Activated naive CD4-positive, alpha-beta T cell treated with anti-CD3 and anti-CD28 coated beads, Interleukin-2, amount 50 U/mL, for 16 hours (primary cell): ENCODE results near the gene TXNL1.
"Not testable (repeated sequence)": the region's sequence is repeated elsewhere in the genome, so short reads cannot be mapped to it uniquely, and the experiment has no call there.

Source experiments
- DNase-seq: peaks from one replicate; pipeline ENCODE4 v3.0.0-alpha.2; 2020

Gene TXNL1

DNA sequence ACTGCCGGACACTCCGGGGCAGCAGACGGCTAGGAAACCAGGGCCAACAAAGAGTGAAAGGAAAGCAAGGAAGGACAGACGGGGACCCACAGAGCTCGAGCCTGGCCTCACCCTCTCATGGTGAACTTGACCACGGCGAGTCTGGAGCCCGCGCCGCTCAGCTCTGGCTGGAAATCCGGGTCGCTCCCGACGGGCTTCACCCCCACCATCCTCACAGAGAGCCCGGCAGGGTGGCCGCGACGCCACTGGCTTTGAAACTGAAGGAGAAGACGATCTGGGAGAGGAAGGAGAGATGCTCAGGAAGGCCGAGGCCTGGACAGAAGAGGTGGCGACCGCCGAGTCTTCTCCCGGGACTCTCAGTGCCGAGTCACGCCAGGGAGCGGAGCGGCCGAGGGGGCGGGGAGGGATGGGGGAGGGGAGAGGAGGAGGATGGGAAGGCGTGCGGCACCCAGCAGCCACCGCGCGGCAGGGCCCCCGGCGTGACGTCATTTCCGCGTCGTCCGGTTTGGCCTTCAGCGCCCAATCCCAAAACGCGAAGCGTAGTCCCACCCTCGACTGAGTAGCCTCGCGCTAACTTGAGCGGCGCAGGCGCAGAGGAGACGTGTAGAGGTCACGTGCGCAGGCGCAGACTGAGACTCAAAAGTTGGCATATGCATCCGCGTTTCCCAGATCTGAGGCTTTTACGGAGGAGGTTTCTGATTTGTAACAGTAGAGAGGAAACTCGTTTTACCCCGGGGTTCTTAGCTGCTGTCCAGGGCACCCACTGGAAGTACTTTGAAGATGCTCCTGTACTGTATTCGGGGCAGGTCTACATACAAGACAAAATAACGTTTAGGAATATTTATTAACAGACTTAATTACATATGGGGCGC lies at the start of gene TXNL1:
TSS of gene TXNL1 (minus strand) at position 361 of the 872 bp plus-strand sequence. CDS start at position 209, 152 bp downstream.
- peak; percentile 99 for DNase-seq

- DNase-seq, result no peak
Observed at GRCh38 chr18:56684277-56684676, 45.9 kb upstream of the TXNL1 start.

DNA sequence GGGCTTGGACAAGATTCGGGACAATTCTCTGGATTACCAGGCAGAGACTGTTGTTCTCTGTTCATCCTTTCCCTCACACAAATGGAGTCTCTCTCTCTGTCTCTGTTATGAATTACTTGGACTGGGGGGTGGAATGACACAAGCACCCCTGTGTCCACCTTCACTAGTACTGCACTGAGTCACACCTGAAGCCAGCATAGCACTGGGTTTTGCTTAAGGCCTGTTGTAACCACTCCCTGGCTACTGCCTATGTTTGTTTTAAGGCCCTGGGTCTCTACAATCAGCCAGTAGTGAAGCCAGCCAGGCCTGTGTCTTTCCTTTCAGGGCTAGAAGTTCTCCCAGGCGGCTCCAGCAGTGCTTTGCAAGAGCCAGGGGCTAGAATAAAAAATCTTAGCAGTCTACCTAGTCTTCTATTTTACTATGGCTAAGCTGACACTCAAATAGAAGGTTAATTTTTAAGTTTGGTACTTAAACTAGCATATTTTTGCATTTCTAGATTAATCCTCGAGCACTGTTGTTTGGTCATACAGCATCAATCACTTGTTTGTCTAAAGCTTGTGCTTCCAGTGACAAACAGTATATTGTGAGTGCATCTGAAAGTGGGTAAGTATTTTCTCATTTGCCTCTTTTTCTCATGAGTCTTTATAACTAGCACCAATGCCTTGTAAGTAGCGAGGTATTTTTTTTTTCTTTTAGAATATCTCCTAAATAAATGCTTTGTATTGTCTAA lies 40.6 kb upstream of the TXNL1 start:
- DNase-seq, result no peak

- DNase-seq, result no peak
Observed at GRCh38 chr18:56676639-56677038, 38.2 kb upstream of the TXNL1 start.

GRCh38 chr18:56672981-56673380 lies 34.6 kb upstream of the TXNL1 start:
- no peak for DNase-seq

- DNase-seq, result no peak
Observed at GRCh38 chr18:56672391-56672790, 34.0 kb upstream of the TXNL1 start.

- no peak for DNase-seq
Observed at GRCh38 chr18:56662902-56663301, 24.5 kb upstream of the TXNL1 start.

GRCh38 chr18:56662502-56662901 lies 24.1 kb upstream of the TXNL1 start:
- no peak for DNase-seq

- no peak for DNase-seq
Observed at GRCh38 chr18:56662063-56662408, 23.6 kb upstream of the TXNL1 start.

DNA sequence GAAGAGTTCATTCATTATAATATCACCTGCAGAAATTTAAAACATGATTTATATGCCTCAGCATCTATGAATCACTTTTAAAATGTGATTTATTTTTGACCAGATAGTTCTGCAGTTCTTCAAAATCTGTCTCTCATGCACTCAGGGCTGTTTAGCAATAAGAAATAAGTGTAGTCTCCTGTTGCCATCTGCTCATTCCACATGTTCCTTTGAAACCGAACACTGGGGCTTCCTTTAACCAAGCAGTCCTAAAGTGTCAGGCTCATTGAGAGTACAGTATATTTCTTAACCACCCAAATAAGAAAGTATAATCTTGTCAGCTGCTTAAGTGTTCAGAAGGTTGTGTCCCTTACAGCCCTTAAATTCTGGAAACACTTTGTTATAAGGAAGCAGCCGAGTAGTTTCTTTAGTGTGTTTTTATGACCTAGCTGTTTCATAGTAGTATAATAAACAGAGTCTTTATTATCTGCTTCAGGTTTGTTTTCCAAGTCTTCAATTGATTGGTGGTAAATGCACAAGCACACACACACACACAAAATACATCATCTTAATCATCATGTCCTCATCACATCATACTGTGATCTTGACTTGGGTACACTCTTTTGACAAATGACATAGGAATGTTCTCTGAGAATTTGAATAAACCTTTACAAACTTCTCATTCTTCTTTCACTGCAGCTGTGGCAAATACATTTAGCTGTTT lies 23.1 kb upstream of the TXNL1 start:
- no peak for DNase-seq

DNA sequence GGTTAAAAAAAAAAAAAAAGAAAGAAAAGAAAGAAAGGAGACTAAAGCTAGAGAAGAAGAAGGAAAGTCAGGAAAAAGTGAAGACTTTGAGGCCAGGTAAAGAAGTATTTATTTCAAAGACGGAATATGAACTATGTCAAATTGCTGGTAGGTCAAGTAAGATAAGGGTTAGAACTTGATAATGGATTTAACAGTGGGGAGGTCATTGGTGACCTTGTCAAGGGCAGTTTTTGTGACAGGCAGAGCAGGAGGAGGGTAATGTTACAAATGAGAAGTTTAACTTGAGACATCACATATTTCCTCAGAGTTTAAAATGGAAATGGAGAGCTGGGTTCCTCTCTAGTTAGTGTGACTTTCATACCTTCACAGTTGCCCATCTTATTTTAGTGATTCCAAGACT lies 22.3 kb upstream of the TXNL1 start:
- no peak for DNase-seq

DNA sequence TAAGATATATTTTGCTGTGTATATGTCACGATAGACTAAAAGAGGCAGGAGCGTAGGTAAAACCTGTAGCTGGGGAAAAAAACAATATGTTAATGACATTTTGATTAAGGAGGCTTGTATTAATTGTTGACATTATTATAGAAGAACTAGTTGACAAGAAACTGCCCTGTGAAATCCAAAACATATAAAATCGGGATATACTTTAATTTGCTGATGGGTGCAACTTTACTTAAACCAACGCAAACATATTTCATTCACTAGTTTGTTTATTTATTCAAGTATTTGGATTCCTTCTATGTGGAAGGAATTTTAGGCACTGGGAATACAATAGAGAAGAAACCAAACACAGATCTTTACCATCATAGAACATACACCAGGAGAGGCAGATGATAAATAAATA lies 20.7 kb upstream of the TXNL1 start:
- no peak for DNase-seq

DNA sequence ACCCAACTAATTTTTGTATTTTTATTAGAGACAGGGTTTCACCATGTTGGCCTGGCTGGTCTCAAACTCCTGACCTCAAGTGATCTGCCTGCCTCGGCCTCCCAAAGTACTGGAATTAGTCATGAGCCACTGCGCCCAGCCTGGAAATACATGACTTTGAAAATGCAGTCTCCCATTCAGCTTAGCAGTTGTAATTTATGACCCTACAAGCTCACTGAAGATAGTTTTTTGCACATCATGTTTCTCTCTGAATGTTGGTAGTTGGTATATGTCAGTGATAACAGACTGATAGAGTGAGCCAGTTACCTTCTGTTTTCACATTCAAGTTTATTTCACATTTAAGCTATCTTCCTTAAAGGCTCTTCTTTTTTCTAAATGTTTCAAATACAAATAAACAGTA lies 19.9 kb upstream of the TXNL1 start:
- no peak for DNase-seq

GRCh38 chr18:56654280-56654679 lies 15.9 kb upstream of the TXNL1 start:
- DNase-seq, result not testable (repeated sequence)

DNA sequence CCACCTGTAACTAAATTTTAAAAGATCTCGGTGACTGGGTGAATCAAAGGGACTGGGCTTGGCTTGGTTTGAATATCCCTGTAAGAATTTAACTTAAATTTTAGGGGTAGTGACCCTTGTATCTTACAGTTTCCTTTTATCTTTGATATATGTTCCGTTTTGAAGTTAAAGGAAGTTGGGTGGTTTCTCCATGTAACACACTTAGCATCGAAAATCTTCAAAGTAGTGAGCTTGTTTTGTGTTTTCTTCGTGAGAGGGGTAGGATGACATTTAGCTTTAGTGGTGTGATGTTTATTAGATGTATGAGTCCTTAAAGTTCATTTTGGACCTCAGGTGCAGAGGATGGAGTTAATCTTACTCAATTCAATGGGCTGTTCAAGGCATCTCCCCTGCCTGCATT lies 14.4 kb upstream of the TXNL1 start:
- no peak for DNase-seq

- DNase-seq, result no peak
Observed at GRCh38 chr18:56651771-56652092, 13.3 kb upstream of the TXNL1 start.

DNA sequence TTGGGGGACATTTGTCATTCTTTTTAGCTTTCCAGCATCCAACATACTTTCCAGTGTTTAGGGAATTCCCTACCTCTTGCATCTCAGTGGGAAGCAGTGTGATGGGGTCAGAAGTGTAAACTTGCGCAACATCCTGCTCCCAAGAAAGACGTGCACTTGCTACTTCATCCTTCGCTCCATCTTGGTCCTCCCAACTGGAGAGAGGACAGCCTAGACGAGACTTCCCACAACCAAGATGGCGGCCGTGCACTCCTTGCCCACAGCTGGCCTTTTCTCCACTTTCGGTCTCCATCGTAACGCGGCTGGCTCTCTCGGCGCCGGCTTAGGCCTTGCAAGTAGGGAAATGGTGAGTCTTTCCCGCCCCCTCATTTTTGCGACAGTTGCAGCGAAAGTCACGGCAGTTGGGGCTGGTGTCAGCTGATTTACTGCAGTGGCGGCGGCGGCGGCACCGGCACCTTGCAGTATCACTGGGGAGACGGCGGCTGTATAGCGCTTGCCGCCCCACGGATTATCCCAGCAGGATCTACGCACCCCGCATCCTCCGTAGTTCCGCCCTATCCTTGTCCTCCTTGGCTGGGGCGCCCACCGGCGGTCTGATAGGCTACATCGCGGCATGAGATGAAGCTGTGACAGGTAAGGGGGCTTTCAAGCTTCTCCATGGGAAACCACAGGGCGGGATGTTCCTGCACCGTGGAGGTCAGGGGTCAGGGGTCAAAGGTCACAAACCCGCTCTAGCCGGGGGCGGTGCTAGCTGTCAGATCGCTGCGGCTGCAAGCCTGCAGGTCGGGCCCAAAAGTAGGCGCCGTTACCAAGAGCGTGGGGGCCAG lies 12.8 kb upstream of the TXNL1 start, which contains the start of gene WDR7:
TSS of gene WDR7 (plus strand) at position 416 of the 827 bp plus-strand sequence. CDS start 21,157 bp downstream, outside the sequence.
- peak; percentile 95 for DNase-seq

GRCh38 chr18:56649996-56650395 lies 11.6 kb upstream of the TXNL1 start:
- no peak for DNase-seq

DNA sequence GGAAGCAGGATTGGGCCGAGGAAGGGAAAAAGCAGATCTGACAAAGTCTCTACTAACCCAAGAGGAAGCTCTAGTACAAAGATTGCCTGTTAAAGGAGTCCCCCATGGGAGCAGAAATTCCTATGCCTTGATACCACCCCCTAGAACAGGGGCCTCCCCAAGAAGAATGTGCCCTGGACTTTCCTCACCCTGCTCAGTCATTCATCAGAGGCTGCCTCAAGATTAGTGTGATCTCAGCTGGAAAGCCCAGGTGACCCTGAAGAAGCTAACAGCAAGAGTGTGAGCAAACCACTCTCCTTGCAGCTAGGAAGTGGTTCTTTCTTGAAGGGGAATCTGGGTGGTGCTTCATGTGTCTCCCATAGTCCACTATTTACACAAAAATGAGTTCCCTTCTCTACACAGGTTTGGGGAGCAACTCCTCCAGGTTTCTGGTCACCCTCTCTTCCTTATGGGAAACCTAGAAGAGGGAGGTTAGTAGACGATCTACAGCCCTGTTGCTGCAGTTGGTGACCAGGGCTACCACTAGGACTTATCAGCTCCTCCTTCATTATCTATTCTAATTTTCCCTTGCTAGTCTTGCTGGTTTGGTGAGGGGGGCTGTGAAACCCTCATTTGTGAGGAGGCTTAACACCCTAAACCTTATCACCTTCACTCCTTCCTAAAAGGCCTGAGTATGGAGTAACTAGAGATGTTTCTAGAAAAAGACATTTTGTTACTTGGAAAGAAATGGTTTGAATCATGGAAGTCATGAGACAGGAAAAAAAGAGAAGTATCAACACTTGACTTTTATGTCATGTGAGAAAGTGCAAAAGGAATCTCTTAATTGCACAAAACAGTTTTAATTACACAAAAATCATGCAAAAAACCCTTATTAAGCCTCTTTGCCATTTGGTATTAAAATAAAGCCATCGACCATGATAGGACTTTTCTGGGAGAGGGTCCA lies 9.8 kb upstream of the TXNL1 start:
- DNase-seq, result no peak

DNA sequence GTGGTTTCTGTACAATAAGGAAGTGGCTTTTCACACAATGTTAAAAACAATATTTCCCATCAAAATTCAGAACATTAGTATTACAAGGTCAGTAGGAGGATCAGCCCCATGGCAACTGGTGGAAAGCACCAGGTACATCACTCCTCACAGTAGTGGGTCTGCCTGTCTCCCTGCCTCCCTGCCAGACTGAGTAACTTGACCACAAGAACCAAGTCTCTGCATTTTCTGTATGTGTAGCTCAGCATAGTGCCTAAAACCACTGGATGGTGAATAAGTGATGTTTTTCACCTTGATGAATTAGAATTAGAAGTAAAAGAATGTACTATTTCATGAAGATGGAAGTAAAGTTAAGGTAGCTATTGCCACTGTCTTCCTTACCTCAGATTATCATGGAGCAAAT lies 8.7 kb upstream of the TXNL1 start:
- DNase-seq, result no peak

- DNase-seq, result no peak
Observed at GRCh38 chr18:56645415-56646016, 7.1 kb upstream of the TXNL1 start.
